ENCODE results near the gene SLC12A7. TPM values are rescaled to one million over a fixed set of nuclear protein-coding genes. Genes with fewer than 3 reads are reported as not detected.

Gene SLC12A7
- total and polyA plus RNA-seq, 2 of the 13 experiments (the other 11 are each of a cell fraction or from before 2014, with no cell fraction given): 14.0 to 18.5 TPM

- H3K27ac ChIP-seq (ENCODE audit: extremely low read length, insufficient read depth, low read length): no peak overlapping the region
- TF ChIP-seq NR1H2 (CRISPR knock-in tag; IDR thresholded peaks at IDR 0.05; ENCODE audit: borderline replicate concordance, low read depth) (no peak), TRIM22 (IDR thresholded peaks at IDR 0.05) (0 out of 2 replicates have a peak, but pooled peaks have one; percentile 25)
- POLR2A ChIA-PET: no interaction called here
- H3K4me2 ChIP-seq (ENCODE audit: low read depth, low read length): no peak overlapping the region
- no peak overlapping the region for H3K4me3 ChIP-seq (replicated peaks in 1 of 3; ENCODE audit: insufficient read depth in 1 of 3, low read depth in 2 of 3, low read length in 3 of 3)
- H2AFZ ChIP-seq (ENCODE audit: low read length): no peak overlapping the region
- H3K27me3 ChIP-seq (ENCODE audit: control insufficient read depth in 1 of 2, insufficient read depth in 2 of 2, low read length in 2 of 2): 0 out of 5 replicates have a peak, but pooled peaks cover 0 to 1% of the 10 kb centered on the region in 2 experiments
- no peak overlapping the region for H3K9ac ChIP-seq (ENCODE audit: insufficient read depth, low read depth, low read length)
- CTCF ChIA-PET (ENCODE audit: low intra/inter-chr PET ratio, low total read pairs): no interaction called here
- no peaks in the 10 kb centered on the region for H3K4me1 ChIP-seq (ENCODE audit: insufficient read depth, low read length)
- ATAC-seq (no peak), FAIRE-seq (no peak), DNase-seq (ENCODE audit: low spot score) (no peak)
- in situ Hi-C loops (cut with HindIII; ENCODE audit: extremely low pct_ligation_motif_present, low pct_unique_long_range_greater_than_20kb): no loop called here
- no TSS peak for BruUV-seq (replicated peaks)
- no peaks in the 10 kb centered on the region for H3K36me3 ChIP-seq (replicated peaks in 1 of 2; ENCODE audit: control insufficient read depth in 1 of 2, insufficient read depth in 2 of 2, low read length in 2 of 2)
- no peaks in the 10 kb centered on the region for H3K79me2 ChIP-seq (ENCODE audit: insufficient read depth, low read length)
- intact Hi-C loops (cut with micrococcal nuclease; ENCODE audit: unreplicated experiment): no loop called here
- WGBS (ENCODE audit: low lambda C conversion rate): 28% methylated on average over 15 of the region's 15 CpGs
- no peaks in the 10 kb centered on the region for H4K20me1 ChIP-seq (ENCODE audit: insufficient read depth, low read length)
- H3K9me3 ChIP-seq (ENCODE audit: low read length): no peaks in the 10 kb centered on the region
Observed at GRCh38 chr5:1041225-1042143, 70.4 kb downstream of the SLC12A7 start.

- Histone ChIP-seq H3K9ac (ENCODE audit: insufficient read depth, low read depth, low read length) (no peak overlapping the region), H3K4me3 (replicated peaks in 1 of 3; ENCODE audit: insufficient read depth in 1 of 3, low read depth in 2 of 3, low read length in 3 of 3) (no peak overlapping the region), H3K27me3 (ENCODE audit: control insufficient read depth in 1 of 2, insufficient read depth in 2 of 2, low read length in 2 of 2) (0 out of 5 replicates have a peak, but pooled peaks cover 0 to 1% of the 10 kb centered on the region in 2 experiments), H3K27ac (ENCODE audit: extremely low read length, insufficient read depth, low read length) (no peak overlapping the region), H3K4me2 (ENCODE audit: low read depth, low read length) (no peak overlapping the region), H3K79me2 (ENCODE audit: insufficient read depth, low read length) (no peaks in the 10 kb centered on the region), H3K9me3 (ENCODE audit: low read length) (no peaks in the 10 kb centered on the region), H3K36me3 (replicated peaks in 1 of 2; ENCODE audit: control insufficient read depth in 1 of 2, insufficient read depth in 2 of 2, low read length in 2 of 2) (no peaks in the 10 kb centered on the region), H4K20me1 (ENCODE audit: insufficient read depth, low read length) (no peaks in the 10 kb centered on the region), H2AFZ (ENCODE audit: low read length) (no peak overlapping the region), H3K4me1 (ENCODE audit: insufficient read depth, low read length) (no peaks in the 10 kb centered on the region)
- BruUV-seq (replicated peaks): no TSS peak
- intact Hi-C loops (cut with micrococcal nuclease; ENCODE audit: unreplicated experiment) (no loop called here), in situ Hi-C loops (cut with HindIII; ENCODE audit: extremely low pct_ligation_motif_present, low pct_unique_long_range_greater_than_20kb) (no loop called here)
- DNase-seq (ENCODE audit: low spot score): no peak
- TF ChIP-seq ZNF326 (CRISPR knock-in tag; IDR thresholded peaks at IDR 0.05; ENCODE audit: borderline replicate concordance) (no peak), SRSF1 (optimal IDR thresholded peaks at IDR 0.05; ENCODE audit: low read depth, low read length) (no peak), ZNF562 (CRISPR knock-in tag; IDR thresholded peaks at IDR 0.05; ENCODE audit: borderline replicate concordance) (no peak), CENPT (CRISPR knock-in tag; IDR thresholded peaks at IDR 0.05; ENCODE audit: low read depth) (no peak), SAFB2 (CRISPR knock-in tag; IDR thresholded peaks at IDR 0.05; ENCODE audit: borderline replicate concordance, low read depth) (no peak), ZNF841 (CRISPR knock-in tag; IDR thresholded peaks at IDR 0.05; ENCODE audit: borderline replicate concordance) (no peak), ZKSCAN8 (CRISPR knock-in tag; IDR thresholded peaks at IDR 0.05; ENCODE audit: borderline replicate concordance) (no peak)
- ATAC-seq: no peak
- no peak for FAIRE-seq
- ChIA-PET CTCF (ENCODE audit: low intra/inter-chr PET ratio, low total read pairs) (no interaction called here), POLR2A (no interaction called here)
- WGBS (ENCODE audit: low lambda C conversion rate): 70% methylated on average over 5 of the region's 10 CpGs
Observed at GRCh38 chr5:1040571-1040970, 71.3 kb downstream of the SLC12A7 start.
